Measurements from ENCODE around the gene SPAG17.

Gene SPAG17

DNA sequence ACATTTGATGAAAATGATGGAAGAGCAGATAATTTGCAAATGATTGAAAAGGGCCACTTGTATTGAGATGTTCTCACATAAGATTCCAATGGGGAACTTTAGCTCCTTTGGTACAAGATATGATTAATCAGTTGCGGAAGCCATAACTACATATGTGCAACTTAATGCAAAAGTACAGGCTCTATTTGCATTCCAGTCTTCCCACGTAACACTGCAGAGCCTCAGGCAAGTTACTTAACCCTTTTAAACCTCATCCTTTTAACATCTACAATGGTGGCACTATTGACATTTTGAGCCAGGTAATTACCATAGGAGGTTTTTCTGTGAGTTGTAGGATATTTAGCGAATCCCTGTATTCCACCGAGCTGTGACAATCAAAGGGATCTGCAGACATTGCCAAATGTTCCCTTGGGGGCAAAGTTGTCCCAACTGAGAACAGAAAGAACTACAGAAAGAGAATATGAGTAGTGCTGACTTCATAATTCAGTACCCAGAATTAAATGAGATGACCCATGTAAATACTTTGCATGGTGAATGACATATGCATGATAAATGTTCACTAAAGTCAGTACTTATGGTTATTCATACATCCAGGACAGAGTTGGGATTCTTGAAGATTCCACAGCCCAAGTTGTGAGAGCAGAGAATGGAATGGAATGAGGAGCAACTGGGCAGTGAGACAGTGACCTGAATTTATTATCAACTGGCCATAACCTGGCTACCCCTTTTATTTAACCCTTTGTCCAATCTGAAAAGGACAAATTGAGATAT, 62.6 kb downstream of the SPAG17 start:
- no peak for DNase-seq (ENCODE audit: low read depth in 4 of 4, low spot score in 1 of 4)

DNA sequence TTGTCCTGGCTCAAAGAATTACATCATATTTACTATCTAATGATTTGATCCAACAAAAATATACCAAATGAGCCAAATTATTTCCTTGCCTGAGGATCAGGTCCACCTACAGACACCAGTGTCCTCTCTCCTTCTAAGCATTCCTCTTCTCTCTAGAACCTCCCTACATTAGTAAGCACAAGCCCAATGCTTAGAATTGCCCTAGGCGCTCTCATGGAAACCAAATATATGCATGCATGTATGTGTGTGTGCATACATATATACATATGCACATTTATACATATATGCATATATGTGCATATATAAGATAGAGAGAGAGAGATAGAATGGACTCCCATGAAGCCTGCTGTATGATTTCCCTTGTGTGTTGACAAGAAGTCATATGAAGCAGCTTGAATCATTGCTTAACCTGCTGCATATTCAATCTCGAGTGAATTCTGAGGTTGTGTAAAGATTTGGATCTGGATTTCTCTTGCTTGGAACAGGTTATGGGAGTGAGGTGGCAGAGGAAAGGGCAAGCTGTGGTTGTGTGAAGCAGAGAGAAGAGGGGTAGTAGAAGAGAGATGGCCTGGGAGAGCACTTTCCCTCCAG, 66.1 kb downstream of the SPAG17 start:
- no peak for DNase-seq (ENCODE audit: low read depth in 4 of 4, low spot score in 1 of 4)

- no peak for DNase-seq (ENCODE audit: low read depth in 4 of 4, low spot score in 1 of 4)
Observed at GRCh38 chr1:118118469-118118868, 66.6 kb downstream of the SPAG17 start.

- DNase-seq (ENCODE audit: low read depth in 4 of 4, low spot score in 1 of 4): no peak
Observed at GRCh38 chr1:118117521-118117920, 67.5 kb downstream of the SPAG17 start.

DNA sequence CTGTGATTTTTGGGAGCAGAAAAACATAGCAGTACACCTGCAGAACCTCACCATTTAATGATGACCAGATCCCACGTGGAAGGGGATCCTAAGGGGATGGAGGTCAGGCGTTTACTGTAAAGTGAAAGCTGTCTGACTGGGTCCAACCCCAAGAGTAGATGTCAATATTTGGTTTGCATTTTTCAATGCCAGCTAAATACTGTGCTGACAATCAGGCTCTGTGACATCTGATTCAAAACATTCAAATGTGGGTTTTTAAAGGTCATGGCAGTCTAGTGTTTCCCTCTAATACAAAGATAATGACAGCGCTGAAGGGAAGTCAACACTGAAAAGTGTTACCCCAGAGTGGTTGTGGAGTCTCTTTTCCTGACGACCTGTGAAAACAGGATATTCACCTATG, 68.1 kb downstream of the SPAG17 start:
- DNase-seq (ENCODE audit: low read depth in 4 of 4, low spot score in 1 of 4): no peak

- no peak for DNase-seq (ENCODE audit: low read depth in 4 of 4, low spot score in 1 of 4)
Observed at GRCh38 chr1:118116401-118116800, 68.6 kb downstream of the SPAG17 start.

DNA sequence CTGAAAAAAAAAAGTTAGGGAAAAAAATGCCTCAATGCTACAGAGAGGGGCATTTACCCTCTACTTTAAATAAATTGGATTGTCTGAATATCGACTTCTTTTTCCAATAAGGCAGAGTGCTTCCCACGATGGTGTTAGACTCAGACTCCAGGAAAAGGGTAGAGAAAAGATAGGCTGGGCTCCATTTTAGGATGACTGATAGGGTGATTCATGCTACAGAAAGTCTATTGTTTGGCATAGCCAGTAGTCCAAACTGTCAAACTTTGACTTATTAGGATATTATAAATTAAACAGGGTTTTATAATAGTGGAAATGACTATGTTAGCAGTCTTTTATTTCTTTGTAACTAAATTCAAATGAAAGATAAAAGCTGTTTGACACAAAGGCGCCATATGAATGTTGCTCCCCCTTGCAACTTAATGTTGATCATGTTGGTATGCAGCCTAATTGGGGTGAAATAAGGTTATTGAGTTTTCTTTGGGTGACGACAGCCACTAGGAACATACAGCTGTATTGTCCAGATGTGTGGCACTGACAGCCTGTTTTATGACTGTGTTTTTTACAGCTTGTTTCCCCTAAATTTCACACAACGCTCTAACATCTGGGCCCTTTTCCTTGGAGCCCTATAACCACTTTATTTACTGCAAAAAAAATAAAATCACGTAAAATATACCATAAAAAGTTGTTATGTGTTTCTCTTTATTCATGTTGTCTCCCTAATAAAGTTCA, 69.3 kb downstream of the SPAG17 start:
- no peak for DNase-seq (ENCODE audit: low read depth in 4 of 4, low spot score in 1 of 4)

- DNase-seq (ENCODE audit: low read depth in 4 of 4, low spot score in 1 of 4): no peak
Observed at GRCh38 chr1:118113261-118113660, 71.8 kb downstream of the SPAG17 start.

GRCh38 chr1:118110580-118110979, 74.4 kb downstream of the SPAG17 start:
- DNase-seq (ENCODE audit: low read depth in 4 of 4, low spot score in 1 of 4): no peak

GRCh38 chr1:118104951-118105350, 80.1 kb downstream of the SPAG17 start:
- DNase-seq (ENCODE audit: low read depth in 4 of 4, low spot score in 1 of 4): no peak

- no peak for DNase-seq (ENCODE audit: low read depth in 4 of 4, low spot score in 1 of 4)
Observed at GRCh38 chr1:118102445-118102844, 82.6 kb downstream of the SPAG17 start.

DNA sequence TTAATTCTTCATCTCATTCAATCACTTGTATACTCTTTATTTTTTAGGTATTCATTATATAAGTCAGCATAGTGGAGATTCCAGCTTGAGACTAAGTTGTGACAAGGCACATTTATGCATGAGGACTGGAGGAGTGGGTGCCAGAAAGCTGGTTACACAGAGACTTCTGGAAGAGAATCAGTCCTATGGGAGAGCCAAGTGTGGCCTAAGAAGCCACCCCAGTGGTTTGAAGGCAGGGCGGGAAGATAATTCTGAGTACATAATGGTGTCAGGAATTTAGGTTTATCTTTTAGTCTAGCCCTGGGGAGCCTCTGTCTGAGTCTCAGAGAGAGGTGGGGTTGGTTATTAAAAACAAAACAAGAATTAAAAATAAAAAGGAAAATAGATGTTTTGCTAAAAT, 83.0 kb downstream of the SPAG17 start:
- DNase-seq (ENCODE audit: low read depth in 4 of 4, low spot score in 1 of 4): no peak

DNA sequence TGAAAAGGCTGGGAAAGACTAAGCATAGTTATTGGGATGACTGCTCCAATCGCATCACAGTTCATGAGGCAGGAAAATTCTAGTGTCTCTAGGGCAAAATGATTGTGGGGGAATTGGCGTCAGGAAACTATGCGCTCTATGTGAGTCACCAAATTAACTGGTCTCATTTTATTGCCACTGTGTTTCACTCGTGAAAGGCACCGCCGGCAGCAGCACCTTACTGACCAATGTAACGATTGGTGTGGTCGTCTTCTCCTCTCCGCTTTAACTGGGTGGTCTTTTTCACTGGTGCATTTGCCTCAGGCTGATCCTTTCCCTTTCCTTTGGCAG, 83.5 kb downstream of the SPAG17 start:
- no peak for DNase-seq (ENCODE audit: low read depth in 4 of 4, low spot score in 1 of 4)

GRCh38 chr1:118100686-118101514, 84.1 kb downstream of the SPAG17 start:
- no peak for DNase-seq (ENCODE audit: low read depth in 4 of 4, low spot score in 1 of 4)

GRCh38 chr1:118099686-118100085, 85.3 kb downstream of the SPAG17 start:
- no peak for DNase-seq (ENCODE audit: low read depth in 4 of 4, low spot score in 1 of 4)

- DNase-seq (ENCODE audit: low read depth in 4 of 4, low spot score in 1 of 4): no peak
Observed at GRCh38 chr1:118097622-118098348, 87.2 kb downstream of the SPAG17 start.

GRCh38 chr1:118093017-118093416, 92.0 kb downstream of the SPAG17 start:
- DNase-seq (ENCODE audit: low read depth in 4 of 4, low spot score in 1 of 4): no peak

- DNase-seq (ENCODE audit: low read depth in 4 of 4, low spot score in 1 of 4): no peak
Observed at GRCh38 chr1:118090130-118090529, 94.9 kb downstream of the SPAG17 start.

DNA sequence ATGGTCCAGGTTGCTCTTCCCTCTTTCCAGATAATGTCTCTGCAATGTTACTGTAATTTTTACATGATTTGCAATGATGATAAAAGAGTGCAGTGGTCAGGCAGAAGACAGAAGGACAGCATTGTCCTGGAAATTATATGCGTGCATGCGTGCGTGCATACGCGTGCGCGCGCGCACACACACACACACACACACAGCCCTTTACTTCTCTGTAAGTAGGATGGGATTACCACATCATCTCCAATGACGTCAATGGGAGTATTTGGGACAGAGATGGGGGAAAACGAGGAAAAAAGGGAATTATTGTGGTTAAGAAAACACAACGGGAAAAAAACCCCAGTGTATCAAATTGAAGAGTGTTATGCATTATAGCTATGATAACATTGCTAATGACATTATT, 99.7 kb downstream of the SPAG17 start:
- no peak for DNase-seq (ENCODE audit: low read depth in 4 of 4, low spot score in 1 of 4)

- no peak for DNase-seq (ENCODE audit: low read depth in 4 of 4, low spot score in 1 of 4)
Observed at GRCh38 chr1:118084400-118084799, 100.6 kb downstream of the SPAG17 start.

- no peak for DNase-seq (ENCODE audit: low read depth in 4 of 4, low spot score in 1 of 4)
Observed at GRCh38 chr1:118082984-118083383, 102.0 kb downstream of the SPAG17 start.
